ENCODE results near the gene CRCP. TPM values are rescaled to one million over a fixed set of nuclear protein-coding genes. Genes with fewer than 3 reads are reported as not detected.

The CRCP gene
- total and polyA plus RNA-seq, 2 of the 13 experiments (the other 11 are each of a cell fraction or from before 2014, with no cell fraction given), result 22.7 to 31.0 TPM

DNA sequence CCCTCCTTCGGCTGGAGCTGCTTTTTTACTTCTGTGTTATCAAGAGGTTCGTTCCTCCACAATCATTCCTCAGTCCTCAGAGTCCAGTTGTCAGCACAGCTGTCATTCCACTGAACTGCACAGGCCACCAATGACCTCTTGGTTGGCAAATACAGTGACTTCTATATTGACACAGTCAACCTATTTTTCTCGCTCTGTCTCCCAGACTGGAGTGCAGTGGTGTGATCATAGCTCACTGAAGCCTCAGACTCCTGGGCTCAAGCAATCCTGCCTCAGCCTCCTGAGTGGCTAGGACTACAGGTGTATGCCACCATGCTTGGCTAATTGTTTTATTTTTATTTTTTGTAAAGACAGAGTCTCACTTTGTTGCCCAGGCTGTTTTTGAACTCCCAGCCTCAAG, 27.7 kb downstream of the CRCP start (continued):
- TF ChIP-seq, protein P1, sequence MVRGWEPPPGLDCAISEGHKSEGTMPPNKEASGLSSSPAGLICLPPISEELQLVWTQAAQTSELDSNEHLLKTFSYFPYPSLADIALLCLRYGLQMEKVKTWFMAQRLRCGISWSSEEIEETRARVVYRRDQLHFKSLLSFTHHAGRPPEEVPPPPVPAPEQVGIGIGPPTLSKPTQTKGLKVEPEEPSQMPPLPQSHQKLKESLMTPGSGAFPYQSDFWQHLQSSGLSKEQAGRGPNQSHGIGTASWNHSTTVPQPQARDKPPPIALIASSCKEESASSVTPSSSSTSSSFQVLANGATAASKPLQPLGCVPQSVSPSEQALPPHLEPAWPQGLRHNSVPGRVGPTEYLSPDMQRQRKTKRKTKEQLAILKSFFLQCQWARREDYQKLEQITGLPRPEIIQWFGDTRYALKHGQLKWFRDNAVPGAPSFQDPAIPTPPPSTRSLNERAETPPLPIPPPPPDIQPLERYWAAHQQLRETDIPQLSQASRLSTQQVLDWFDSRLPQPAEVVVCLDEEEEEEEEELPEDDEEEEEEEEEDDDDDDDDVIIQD (CRISPR knock-in tag; IDR thresholded peaks at IDR 0.05; ENCODE audit: low read depth), result peak; percentile 81; the same call in 1 of the 2 replicates
- TF ChIP-seq SIX1 (CRISPR knock-in tag; IDR thresholded peaks at IDR 0.05; ENCODE audit: borderline replicate concordance), result 0 out of 2 replicates have a peak, but pooled peaks have one; percentile 29
- TF ChIP-seq TEAD3 (CRISPR knock-in tag; optimal IDR thresholded peaks at IDR 0.05; ENCODE audit: borderline replicate concordance), result peak; percentile 80
- TF ChIP-seq TFAP4 (IDR thresholded peaks at IDR 0.05; ENCODE audit: borderline replicate concordance, low read depth), result peak; percentile 90; the same call in 1 of the 2 replicates
- TF ChIP-seq ZNF788 (CRISPR knock-in tag; IDR thresholded peaks at IDR 0.05; ENCODE audit: borderline replicate concordance), result peak; percentile 49; the same call in 1 of the 2 replicates
- TF ChIP-seq NR0B2 (CRISPR knock-in tag; IDR thresholded peaks at IDR 0.05), result no peak
- TF ChIP-seq ZNF12 (CRISPR knock-in tag; IDR thresholded peaks at IDR 0.05), result peak; percentile 35; the same call in 1 of the 2 replicates
- TF ChIP-seq GATAD2A (CRISPR knock-in tag; IDR thresholded peaks at IDR 0.05), result peak; percentile 92
- peak; percentile 69; the same call in 1 of the 2 replicates for TF ChIP-seq HMGXB3 (CRISPR knock-in tag; IDR thresholded peaks at IDR 0.05; ENCODE audit: borderline replicate concordance)
- TF ChIP-seq, protein P2, sequence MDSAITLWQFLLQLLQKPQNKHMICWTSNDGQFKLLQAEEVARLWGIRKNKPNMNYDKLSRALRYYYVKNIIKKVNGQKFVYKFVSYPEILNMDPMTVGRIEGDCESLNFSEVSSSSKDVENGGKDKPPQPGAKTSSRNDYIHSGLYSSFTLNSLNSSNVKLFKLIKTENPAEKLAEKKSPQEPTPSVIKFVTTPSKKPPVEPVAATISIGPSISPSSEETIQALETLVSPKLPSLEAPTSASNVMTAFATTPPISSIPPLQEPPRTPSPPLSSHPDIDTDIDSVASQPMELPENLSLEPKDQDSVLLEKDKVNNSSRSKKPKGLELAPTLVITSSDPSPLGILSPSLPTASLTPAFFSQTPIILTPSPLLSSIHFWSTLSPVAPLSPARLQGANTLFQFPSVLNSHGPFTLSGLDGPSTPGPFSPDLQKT (CRISPR knock-in tag; IDR thresholded peaks at IDR 0.05; ENCODE audit: borderline replicate concordance), result no peak
- TF ChIP-seq ZNF589 (CRISPR knock-in tag; conservative IDR thresholded peaks at IDR 0.05), result no peak
- TF ChIP-seq, protein P3, sequence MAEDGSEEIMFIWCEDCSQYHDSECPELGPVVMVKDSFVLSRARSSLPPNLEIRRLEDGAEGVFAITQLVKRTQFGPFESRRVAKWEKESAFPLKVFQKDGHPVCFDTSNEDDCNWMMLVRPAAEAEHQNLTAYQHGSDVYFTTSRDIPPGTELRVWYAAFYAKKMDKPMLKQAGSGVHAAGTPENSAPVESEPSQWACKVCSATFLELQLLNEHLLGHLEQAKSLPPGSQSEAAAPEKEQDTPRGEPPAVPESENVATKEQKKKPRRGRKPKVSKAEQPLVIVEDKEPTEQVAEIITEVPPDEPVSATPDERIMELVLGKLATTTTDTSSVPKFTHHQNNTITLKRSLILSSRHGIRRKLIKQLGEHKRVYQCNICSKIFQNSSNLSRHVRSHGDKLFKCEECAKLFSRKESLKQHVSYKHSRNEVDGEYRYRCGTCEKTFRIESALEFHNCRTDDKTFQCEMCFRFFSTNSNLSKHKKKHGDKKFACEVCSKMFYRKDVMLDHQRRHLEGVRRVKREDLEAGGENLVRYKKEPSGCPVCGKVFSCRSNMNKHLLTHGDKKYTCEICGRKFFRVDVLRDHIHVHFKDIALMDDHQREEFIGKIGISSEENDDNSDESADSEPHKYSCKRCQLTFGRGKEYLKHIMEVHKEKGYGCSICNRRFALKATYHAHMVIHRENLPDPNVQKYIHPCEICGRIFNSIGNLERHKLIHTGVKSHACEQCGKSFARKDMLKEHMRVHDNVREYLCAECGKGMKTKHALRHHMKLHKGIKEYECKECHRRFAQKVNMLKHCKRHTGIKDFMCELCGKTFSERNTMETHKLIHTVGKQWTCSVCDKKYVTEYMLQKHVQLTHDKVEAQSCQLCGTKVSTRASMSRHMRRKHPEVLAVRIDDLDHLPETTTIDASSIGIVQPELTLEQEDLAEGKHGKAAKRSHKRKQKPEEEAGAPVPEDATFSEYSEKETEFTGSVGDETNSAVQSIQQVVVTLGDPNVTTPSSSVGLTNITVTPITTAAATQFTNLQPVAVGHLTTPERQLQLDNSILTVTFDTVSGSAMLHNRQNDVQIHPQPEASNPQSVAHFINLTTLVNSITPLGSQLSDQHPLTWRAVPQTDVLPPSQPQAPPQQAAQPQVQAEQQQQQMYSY (CRISPR knock-in tag; IDR thresholded peaks at IDR 0.05), result peak; percentile 73; the same call in 1 of the 2 replicates
- no peak for TF ChIP-seq ZBTB25 (CRISPR knock-in tag; IDR thresholded peaks at IDR 0.05)
- no peak for TF ChIP-seq KLF15 (CRISPR knock-in tag; IDR thresholded peaks at IDR 0.05; ENCODE audit: borderline replicate concordance)
- peak; percentile 55; the same call in 1 of the 2 replicates for TF ChIP-seq DRAP1 (CRISPR knock-in tag; IDR thresholded peaks at IDR 0.05)

All from HepG2 (cell line).